ENCODE measurements around the gene GALNT9.
"Not testable (repeated sequence)": the region's sequence is repeated elsewhere in the genome, so short reads cannot be mapped to it uniquely, and the experiment has no call there.

GALNT9 gene

DNA sequence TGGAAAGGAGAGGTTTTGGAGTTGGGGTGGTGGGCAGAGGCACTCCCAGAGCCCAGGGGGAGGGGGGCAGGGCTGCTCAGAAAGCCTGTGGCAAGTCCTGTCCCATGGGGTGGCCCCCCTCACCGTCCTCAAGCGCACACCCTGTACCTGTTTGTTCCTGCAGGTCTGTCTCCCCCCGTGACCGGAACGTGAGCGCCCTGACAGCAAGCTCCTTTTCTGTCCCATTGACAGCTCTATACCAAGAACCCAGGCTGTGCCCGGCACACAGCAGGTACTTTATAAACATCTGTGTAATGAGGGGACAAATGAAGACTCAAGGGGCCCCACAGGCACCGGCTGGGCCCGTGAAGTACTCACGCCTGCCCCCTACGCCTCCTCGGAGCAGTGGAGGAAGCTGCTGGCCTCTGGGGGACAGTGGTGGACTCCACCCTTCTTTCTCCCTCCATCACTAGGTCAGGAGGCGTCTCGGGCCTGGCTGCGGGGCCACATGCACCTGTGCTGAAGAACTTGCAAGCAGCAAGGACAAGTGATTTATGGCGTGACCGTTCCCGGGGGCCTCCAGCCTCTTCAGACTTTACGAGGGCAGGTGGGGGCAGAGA, 65.8 kb downstream of the GALNT9 start:
- DNase-seq = no peak

- no peak for DNase-seq
Observed at GRCh38 chr12:132263061-132263360, 66.4 kb downstream of the GALNT9 start.

GRCh38 chr12:132262256-132263060, 66.9 kb downstream of the GALNT9 start:
- no peak for DNase-seq

DNA sequence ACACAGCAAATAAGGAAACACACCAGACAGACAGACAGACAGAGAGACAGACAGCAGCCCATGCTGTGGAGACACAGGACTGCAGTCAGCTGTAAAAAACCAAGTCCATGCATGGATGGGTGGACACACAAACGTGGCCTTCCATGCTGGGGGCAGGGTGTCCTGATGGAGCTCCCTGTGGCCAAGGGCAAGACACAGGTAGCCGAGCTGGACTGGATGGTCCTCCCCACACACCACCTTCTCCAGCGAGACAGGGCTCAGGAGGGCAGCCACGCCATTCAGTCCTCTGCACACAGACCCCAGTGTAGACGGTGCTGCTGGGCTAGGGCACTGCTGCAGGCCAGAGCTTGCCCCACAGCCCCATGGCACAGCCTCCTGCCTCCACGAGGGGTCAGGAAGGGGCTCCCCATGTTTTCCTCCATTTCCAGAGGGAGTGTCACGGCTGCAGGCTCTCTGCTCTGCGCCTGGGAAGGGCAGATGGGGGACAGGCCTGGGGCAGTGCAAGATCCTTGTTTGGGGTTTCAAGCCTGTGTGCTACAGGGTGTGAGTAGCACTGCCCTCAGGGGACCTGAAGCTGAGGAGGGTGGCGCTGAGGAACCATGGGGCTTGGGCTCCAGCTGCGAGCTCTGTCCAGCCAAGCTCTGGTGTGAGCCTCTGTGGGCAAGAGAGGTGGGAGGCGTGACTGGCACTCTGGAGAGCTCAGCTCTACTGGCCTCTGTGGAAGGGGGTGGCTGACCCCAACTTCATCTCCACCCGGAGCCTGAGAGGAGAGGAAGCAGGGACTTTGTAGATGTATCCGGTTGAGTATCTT, 67.9 kb downstream of the GALNT9 start:
- DNase-seq = no peak

DNA sequence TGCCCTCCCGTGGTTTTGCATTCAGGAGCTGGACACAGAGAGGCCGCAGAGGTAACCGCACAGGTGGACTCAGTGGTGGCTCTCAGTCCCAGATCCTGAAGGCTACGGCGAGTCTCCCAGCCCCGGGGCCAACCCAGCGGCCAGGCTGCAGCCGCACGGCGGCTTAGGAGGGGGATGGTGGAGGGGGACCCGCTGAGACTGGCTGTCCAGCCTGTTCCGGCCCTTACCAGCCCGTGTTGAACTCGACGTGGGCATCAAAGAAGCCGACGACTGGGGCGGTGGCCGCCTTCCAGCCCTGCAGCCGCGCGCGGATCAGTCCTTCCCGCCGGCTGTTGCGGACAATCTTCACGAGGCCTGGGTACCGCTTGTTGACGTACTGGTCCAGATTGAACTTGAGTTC, 68.7 kb downstream of the GALNT9 start:
- no peak for DNase-seq

DNA sequence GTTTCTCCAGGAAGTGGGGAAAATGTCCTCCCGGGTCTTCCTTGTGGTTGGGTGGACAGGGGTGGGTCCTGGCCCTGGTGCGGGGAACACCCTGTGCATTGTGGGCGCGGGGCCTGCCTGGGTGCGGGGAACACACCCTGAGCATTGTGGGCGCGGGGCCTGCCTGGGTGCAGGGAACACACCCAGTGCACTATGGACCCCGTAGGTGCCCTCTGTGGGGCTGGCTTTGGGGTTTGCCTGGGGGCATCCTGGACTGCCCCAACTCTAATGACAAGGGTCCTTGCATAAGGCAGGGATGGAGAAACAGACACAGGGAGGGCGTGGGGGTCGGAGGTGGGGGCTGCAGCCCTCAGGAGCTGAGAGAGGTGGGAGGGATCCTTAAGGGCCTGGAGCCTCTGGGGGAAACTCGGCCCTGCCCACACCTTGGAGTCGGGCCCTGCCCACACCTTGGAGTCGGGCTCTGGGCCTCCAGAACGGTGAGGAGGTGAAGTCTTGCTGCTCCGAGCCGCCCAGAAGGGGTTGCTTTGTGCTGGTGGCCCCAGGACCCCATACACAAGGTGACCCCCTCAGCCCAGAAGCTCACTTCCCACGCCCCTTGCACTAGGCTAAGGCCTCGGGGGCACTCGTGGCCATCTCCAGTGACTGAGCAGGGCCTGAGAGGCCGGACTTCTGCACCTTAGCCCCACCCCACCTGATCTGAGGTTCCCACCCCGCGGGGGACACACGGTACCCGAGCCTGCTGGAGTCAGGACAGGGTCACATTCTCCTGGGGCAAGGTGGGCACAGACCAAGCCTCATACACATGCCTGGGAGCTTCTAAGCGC, 69.3 kb downstream of the GALNT9 start:
- DNase-seq = no peak

DNA sequence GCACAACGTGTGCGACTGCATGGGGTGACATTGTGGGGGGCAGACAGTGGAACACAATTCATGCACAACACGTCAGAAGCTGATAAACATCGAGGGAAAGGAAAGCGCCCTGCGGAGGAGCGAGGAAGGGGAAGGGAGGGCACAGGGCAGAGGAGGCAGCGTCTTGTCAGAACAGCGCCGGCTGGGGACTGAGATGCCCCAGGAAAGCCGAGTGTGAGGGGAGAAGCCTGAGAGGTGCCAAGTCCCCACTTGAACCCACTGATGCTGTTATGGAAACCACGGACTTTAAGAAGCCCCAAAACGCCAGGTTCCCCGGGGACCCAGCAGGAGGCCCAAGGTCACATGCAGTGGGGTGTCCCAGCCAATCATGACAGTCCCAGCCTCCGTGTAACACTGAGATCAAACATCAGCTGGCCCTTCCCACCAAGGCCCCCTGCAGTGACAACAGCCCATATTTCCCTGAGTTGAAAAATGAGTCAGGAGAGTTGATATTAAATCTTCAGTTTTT, 70.0 kb downstream of the GALNT9 start:
- DNase-seq = no peak

DNA sequence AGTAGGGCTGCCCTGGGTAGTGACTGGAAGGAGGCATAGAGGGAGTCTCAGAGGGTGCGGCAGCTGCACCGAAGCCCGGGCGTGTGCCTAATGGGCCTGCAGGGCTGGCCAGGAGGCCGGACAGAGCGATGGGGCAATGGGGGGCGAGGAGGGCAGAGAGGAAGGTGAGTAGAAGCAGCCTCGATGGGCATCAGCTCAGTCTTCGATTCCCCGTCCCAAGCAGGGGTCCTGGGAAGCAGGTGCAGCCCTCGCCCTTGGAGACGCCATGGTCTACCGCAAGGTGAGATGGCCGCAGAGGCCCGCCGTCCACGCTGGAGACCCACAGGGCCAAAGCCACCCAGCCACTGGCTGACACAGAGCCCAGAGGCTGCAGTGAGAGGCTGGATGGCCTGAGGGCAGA, 70.8 kb downstream of the GALNT9 start:
- DNase-seq = no peak

GRCh38 chr12:132257955-132258490, 71.4 kb downstream of the GALNT9 start:
- no peak for DNase-seq

- DNase-seq = no peak
Observed at GRCh38 chr12:132257206-132257954, 72.0 kb downstream of the GALNT9 start.

DNA sequence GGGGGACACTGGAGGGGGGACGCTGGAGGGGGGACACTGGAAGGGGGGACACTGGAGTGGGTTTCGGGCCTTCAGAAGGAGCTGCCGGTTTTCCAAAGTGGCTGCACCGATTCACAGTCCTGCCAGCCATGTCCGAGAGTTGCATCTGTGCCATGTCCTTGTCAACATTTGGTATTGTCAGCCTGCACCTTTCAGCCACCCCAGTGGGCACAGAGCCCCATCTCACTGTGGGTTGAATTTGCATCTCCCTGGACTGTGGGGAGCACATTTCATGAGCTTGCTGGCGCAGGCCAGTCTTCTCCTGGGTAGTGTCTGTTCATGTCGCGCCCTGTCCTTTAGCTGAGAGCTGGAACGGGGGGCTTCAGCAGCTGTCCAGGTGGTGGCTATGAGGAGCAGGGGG, 72.7 kb downstream of the GALNT9 start:
- no peak for DNase-seq

DNA sequence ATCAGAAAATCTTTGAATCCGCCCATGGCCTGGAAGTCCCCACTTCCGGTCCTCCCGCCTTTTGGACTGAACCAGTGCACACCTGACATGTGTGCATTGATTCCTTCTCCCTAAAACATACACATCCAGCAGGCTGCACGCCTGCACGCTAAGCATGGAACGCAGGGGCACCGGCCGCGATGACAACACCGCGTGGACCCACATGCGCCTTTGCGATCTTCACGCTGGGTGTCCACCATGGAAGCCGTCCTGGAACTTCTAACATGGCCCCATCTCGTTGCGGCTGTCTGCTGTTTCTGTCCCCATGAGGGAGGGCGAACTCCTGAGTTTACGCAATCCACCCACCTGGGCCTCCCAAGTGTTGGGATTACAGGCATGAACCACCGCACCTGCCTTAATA, 73.7 kb downstream of the GALNT9 start:
- no peak for DNase-seq

GRCh38 chr12:132253698-132254480, 75.5 kb downstream of the GALNT9 start:
- no peak for DNase-seq

DNA sequence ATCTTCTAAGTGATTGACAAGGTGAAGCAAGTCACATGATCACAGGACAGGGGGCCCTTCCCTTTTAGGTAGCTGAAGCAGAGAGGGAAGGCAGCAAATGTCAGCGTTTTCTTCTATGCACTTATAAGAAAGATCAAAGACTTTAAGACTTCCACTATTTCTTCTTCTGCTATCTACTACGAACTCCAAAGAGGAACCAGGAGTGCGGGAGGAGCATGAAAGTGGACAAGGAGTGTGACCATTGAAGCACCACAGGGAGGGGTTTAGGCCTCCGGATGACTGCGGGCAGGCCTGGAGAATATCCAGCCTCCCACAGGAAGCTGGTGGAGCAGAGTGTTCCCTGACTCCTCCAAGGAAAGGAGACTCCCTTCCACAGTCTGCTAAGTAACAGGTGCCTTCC, 76.4 kb downstream of the GALNT9 start:
- DNase-seq = not testable (repeated sequence)

DNA sequence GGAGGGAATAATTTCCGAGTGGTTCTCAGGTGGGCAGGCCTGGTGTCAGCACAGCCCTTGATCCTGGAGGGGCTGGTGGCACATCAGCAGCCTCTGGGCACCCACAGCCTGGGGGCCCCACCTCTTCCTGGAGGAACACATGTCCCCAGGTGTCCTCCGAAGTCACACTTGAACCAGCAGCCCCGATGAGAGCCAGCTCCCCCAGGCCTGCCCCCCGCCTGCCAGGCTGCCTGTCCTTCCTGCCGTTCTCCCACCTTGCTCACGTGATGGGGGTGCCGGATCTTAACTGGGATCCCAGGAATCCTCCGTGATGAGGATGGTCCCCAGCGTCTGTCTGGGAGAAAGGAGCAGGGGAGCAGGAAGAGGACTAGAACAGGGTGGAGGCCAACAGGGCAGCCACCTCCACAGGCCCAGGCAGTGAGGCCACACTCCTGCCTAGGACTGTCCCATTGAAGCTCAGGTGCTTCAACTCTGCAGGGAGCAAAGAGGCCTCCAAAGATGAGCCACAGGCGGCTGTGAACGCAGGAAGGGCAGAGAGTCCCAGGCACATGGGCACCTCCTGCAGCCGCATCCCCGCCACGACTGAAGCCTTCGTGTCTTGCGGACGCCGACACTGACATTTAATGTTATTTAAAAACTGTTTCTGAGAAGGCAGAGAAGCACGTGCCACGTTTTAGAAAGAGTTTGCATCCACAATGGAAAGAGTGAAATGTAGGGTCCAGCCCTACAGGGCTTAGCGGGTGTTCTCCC, 77.5 kb downstream of the GALNT9 start:
- no peak for DNase-seq

DNA sequence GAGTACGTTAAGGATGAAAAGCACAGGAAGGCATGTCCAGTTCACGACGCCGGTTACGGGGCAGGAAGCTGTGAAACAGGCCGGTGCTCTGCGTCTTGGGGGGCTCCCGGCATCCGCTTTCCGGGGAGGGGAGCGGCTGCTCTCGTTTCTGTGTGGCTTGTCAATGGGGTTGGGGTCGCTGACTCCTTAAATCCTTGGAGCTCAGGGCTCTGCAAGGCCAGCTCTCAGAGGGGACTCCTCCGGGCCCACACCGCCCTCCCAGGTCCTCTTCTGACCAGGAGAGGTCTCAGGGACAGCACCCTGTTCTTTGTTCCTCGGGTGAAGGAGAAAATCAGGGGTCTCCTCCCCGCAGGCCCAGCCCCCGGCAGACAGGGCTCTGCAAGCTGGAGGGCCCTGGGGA, 78.1 kb downstream of the GALNT9 start:
- DNase-seq = no peak

DNA sequence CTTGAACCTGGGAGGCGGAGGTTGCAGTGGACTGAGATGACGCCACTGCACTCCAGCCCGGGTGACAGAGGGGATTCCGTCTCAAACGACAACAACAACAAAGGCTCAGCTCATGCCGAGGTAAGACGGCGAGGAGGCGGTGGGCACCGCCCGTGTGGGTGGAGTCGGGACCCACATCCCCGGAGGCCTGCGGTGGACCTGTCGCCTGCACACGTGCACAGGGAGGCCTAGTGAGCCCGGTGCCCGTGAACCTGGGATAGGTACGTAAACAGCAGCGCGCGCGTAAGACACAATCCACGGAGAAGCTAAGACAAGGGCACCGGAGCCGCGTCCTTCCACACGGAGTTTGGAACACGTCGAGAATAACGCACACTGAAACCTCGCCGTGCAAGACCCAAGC, 78.7 kb downstream of the GALNT9 start:
- no peak for DNase-seq

DNA sequence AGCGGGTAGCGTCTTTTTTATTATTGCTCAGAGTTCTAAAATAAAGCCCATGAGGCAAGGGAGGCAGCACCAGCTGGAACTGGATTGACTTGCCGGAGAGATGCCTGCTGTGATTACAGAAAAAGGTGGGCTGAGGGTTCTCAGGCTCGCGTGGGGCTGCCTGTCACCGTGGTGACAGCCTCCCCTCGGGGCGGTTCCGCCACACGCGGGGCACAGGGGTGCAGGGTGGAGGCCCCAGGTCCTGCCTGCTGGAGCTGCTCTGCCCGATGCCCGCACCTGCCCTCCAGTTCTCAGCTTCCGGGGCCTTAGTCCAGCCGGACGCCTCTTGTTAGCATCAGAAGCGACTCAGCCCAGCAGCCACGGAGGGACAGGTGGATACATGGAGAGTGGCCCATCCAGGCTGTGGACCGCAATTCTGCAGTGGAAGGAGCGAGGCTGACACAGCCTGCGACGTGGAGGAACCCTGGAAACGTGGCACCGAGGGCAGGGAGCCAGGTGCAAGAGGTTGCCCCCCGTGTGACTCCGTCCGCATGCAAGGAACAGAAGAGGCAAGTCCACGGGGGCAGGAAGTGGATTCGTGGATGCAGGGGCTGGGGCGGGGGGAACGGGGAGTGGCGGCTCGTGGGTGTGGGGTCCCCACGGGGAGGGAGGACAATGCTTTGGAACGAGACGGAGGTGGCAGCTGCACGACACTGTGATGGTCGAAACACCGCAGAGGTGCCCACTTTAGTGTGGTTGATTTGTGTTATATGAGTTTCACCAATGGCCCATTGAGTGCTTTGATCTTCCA, 79.5 kb downstream of the GALNT9 start:
- DNase-seq = no peak

DNA sequence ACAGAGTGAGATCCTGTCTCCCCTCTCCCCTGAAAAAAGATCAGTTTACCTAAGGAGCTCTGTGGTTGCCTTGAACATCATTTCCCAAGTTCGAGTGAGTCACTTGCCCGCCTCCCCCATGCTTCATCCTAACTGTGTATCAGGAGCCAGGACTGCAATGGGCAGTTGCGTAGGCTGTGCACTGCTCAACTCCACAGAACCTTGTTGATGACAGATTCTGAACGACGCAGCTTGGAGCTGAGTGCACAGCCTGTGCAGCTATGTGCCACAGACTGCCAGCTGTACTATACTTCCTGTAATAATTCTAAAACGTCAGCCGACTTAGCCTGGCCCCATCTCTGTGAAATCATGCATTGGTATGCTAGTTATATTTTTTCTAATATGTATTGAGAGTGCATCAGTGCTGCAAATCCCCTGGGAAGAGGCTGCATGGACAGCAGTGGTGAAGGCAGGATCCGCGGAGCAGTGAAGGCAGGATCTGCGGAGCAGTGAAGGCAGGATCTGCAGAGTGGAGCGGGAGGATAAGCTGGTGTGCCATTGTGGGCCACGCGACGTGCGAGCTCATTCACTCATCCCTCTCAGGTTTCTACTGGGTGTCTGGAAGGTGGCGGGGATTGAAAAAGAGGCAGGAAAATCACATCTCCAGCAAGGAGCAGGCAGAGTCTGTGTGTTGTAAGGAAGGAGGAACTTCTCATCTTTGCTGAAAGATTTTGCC, 80.8 kb downstream of the GALNT9 start:
- no peak for DNase-seq
